Activated naive CD4-positive, alpha-beta T cell treated with anti-CD3 and anti-CD28 coated beads, Interleukin-2, amount 10 ng/mL, durations not matched to agents 7 days and 5 days (primary cell): ENCODE measurements around the gene CUTA.
"Not testable (repeated sequence)": the region's sequence is repeated elsewhere in the genome, so short reads cannot be mapped to it uniquely, and the experiment has no call there.

Experiments
- CTCF ChIA-PET: fragments of 350-600 bp; sonication (Branson Sonifier 250); formaldehyde crosslinking; loops from one replicate; lab custom pipeline; 2021; ENCODE audit warnings: antibody characterized with exemption; lab: Charles Lee
- DNase-seq: peaks from one replicate; pipeline ENCODE4 v3.0.0-alpha.2; 2020
- H3K27ac Mint-ChIP-seq: one replicate; pipeline ENCODE4 v1.8.0; 2021; ENCODE audit warnings: mild to moderate bottlenecking, moderate library complexity, mixed read lengths
- H3K27me3 Mint-ChIP-seq: one replicate; pipeline ENCODE4 v1.8.0; 2021; ENCODE audit warnings: mild to moderate bottlenecking, mixed read lengths
- H3K36me3 Mint-ChIP-seq: one replicate; pipeline ENCODE4 v1.8.0; 2021; ENCODE audit warnings: mixed read lengths
- H3K4me1 Mint-ChIP-seq: one replicate; pipeline ENCODE4 v1.8.0; 2021; ENCODE audit warnings: mixed read lengths
- H3K4me3 Mint-ChIP-seq: one replicate; pipeline ENCODE4 v1.8.0; 2021; ENCODE audit warnings: mild to moderate bottlenecking, moderate library complexity, mixed read lengths
- H3K9me3 Mint-ChIP-seq: one replicate; pipeline ENCODE4 v1.8.0; 2021; ENCODE audit warnings: mixed read lengths

CUTA gene

GRCh38 chr6:33391278-33391921, 26.5 kb downstream of the CUTA start, which contains the start of gene KIFC1:
KIFC1 (plus strand) TSS chr6:33391823; CDS start chr6:33391986, 163 bp downstream.
- Mint-ChIP-seq H3K27me3 (peaks cover 4% of the 10 kb centered on the region), H3K27ac (peak within 1 kb of the TSS; percentile 97), H3K36me3 (peaks cover 33% of the 10 kb centered on the region), H3K4me1 (peaks cover 50% of the 10 kb centered on the region), H3K4me3 (peak within 1 kb of the TSS; percentile 87), H3K9me3 (no peaks in the 10 kb centered on the region)
- peak; percentile 99 for DNase-seq
- CTCF ChIA-PET = interaction anchor here (0.7 to 2.0 kb wide), 14 partner anchors 9 to 309 kb away, joined by 3 to 10 read pairs (median 4); partner anchors contain the start of genes ZBTB22 and ZBTB9

DNA sequence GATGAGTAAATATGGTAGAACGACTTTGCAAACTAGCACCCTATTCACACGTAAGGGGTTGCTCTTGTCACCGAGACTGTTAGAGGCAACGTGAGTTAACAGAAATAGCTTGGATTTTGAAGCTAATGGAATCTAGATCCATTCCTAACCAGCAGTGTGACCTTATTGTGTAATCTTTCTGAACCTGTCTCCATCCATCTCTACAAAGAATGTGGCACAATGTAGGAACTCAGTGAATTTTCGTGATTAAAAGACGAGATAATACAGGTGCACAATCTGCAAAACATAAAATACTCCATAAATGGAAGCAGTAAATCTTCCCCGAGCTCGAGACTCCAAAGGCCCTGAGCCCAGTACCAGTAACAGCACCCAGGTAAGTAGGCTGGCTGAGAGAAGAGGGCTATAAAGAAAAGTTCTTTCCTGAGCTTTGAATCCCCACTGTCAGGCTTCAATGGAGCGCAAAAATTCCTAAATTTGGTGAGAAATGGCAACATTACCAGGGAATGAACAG, 27.1 kb downstream of the CUTA start:
- Mint-ChIP-seq H3K4me1 (peaks cover 47% of the 10 kb centered on the region), H3K27me3 (peaks cover 4% of the 10 kb centered on the region), H3K4me3 (peak overlapping the region; percentile 87), H3K9me3 (no peaks in the 10 kb centered on the region), H3K27ac (peak overlapping the region; percentile 97), H3K36me3 (peaks cover 29% of the 10 kb centered on the region)
- CTCF ChIA-PET = interaction anchor here (0.7 to 2.0 kb wide), 18 partner anchors 9 to 310 kb away, joined by 3 to 10 read pairs (median 4); partner anchors contain the start of genes ZBTB22 and ZBTB9
- DNase-seq = no peak

- peaks cover 4% of the 10 kb centered on the region for H3K27me3 Mint-ChIP-seq
- H3K9me3 Mint-ChIP-seq = no peaks in the 10 kb centered on the region
- no peak overlapping the region for H3K4me3 Mint-ChIP-seq
- H3K36me3 Mint-ChIP-seq = peaks cover 25% of the 10 kb centered on the region
- H3K27ac Mint-ChIP-seq = peak overlapping the region; percentile 97
- DNase-seq = no peak
- peaks cover 42% of the 10 kb centered on the region for H3K4me1 Mint-ChIP-seq
- CTCF ChIA-PET = interaction anchor here (0.8 to 2.0 kb wide), 15 partner anchors 11 to 310 kb away, joined by 3 to 10 read pairs (median 4); partner anchors contain the start of genes ZBTB22 and ZBTB9
Observed at GRCh38 chr6:33390173-33390572, 27.7 kb downstream of the CUTA start.

GRCh38 chr6:33384581-33385020, 33.3 kb downstream of the CUTA start:
- H3K9me3 Mint-ChIP-seq = no peaks in the 10 kb centered on the region
- H3K4me3 Mint-ChIP-seq = no peak overlapping the region
- DNase-seq = no peak
- H3K27ac Mint-ChIP-seq = no peak overlapping the region
- no peaks in the 10 kb centered on the region for H3K36me3 Mint-ChIP-seq
- peaks cover 3% of the 10 kb centered on the region for H3K4me1 Mint-ChIP-seq
- CTCF ChIA-PET = no interaction called here
- H3K27me3 Mint-ChIP-seq = peaks cover 36% of the 10 kb centered on the region

DNA sequence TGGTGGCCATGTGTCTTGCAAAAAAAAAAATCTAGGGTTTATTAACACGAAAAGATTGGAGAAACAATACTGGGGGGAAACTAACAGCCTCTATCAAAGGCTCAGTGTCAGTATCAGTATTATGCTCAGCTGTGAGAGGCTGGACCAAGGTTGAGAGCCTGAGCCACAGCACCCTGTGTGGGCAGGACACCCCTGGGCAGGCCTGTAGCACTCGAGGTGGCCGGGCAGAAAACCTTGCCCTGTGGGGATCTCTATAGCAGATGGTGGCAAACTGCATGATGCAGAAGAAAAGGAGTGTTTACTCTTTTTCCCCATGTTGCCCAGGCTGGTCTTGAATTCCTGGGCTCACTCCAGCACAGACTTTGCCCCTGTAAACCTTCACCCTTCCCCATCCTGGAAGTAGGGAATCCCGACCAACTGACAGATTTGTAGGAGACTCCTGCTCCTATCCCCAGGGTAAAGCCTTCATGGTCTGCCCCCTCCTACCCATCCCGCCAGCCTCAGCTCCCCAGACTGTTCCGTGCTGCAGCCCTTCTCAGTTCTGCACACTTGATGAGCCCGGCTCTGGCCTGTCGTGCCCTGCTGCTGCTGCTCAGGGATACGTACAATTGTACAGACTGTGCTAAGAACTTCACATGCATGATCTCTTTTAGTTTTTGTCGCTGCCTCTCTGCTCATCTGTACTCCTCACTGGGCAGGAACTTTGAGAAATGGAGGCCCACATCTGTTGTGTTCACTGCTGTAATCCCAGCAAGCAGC, 34.3 kb downstream of the CUTA start:
- H3K9me3 Mint-ChIP-seq = no peaks in the 10 kb centered on the region
- H3K27me3 Mint-ChIP-seq = peaks cover 41% of the 10 kb centered on the region
- H3K27ac Mint-ChIP-seq = no peak overlapping the region
- DNase-seq = no peak
- no peaks in the 10 kb centered on the region for H3K36me3 Mint-ChIP-seq
- CTCF ChIA-PET = no interaction called here
- H3K4me3 Mint-ChIP-seq = no peak overlapping the region
- peaks cover 3% of the 10 kb centered on the region for H3K4me1 Mint-ChIP-seq

- Mint-ChIP-seq H3K27me3 (peaks cover 49% of the 10 kb centered on the region), H3K4me3 (no peak overlapping the region), H3K36me3 (no peaks in the 10 kb centered on the region), H3K9me3 (no peaks in the 10 kb centered on the region), H3K27ac (no peak overlapping the region), H3K4me1 (peaks cover 9% of the 10 kb centered on the region)
- DNase-seq = no peak
- CTCF ChIA-PET = interaction anchor here (1.7 kb wide), 1 partner anchor 10 kb away, joined by 6 read pairs; no protein-coding TSS in a partner anchor
Observed at GRCh38 chr6:33380272-33380981, 37.5 kb downstream of the CUTA start.

DNA sequence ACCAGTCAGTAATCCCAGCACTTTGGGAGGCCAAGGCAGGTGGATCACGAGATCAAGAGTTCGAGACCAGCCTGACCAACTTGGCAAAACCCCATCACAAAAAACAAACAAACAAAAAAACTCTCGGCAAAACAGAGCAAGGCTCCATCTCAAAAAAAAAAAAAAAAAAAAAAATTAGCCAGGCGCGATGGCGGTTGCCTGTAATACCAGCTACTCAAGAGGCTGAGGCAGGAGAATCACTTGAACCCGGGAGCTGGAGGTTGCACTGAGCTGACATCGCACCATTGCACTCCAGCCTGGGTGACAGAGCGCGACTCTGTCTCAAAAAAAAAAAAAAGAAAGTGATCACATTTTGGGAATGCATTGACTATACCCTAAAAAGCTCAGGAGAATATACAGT, 38.7 kb downstream of the CUTA start:
- not testable (repeated sequence) for H3K4me3 Mint-ChIP-seq, H3K36me3 Mint-ChIP-seq, DNase-seq, H3K9me3 Mint-ChIP-seq, H3K27ac Mint-ChIP-seq
- H3K27me3 Mint-ChIP-seq = peaks cover 46% of the 10 kb centered on the region
- CTCF ChIA-PET = interaction anchor here (1.1 kb wide), 1 partner anchor 34 kb away, joined by 3 read pairs; no protein-coding TSS in a partner anchor
- H3K4me1 Mint-ChIP-seq = peaks cover 17% of the 10 kb centered on the region

DNA sequence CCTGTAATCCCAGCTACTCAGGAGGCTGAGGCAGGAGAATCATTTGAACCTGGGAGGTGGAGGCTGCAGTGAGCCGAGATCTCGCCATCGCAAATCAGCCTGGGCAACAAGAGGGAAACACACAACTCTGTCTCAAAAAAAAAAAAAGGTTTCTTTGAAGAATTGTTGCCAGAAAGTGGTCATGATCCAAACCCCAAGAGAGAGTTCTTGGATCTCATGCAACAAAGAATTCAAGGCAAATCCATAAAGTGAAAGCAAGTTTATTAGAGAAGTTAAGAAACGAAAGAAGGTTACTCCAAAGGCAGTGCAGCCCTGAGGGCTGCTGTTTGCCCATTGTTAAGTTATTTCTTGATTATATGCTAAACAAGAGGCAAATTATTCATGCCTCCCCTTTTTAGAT, 40.7 kb downstream of the CUTA start:
- Mint-ChIP-seq H3K27me3 (peaks cover 26% of the 10 kb centered on the region), H3K36me3 (no peaks in the 10 kb centered on the region), H3K4me1 (peaks cover 22% of the 10 kb centered on the region), H3K9me3 (no peaks in the 10 kb centered on the region), H3K27ac (no peak overlapping the region), H3K4me3 (no peak overlapping the region)
- CTCF ChIA-PET = no interaction called here
- no peak for DNase-seq

DNA sequence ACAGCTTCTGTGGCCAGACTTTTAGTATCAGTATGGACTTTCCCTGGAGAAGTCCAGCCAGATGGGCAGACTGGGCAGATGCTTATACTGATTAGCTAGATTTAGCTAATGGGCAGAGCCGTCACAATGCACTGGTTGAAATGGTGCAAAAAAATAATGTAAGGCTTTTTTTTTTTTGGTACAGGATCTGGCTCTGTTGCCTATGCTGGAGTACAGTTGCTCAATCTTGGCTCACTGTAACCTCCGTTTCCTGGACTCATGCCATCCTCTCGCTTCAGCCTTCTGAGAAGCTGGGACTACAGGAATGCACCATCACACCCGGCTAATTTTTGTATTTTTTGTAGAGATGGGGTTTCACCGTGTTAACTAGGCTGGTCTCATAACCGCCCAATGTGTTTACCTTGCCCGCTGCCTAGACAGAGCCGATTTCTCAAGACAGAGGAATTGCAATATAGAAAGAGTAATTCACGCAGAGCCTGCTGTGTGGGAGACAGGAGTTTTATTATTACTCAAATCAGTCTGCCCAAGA, 42.7 kb downstream of the CUTA start:
- DNase-seq = no peak
- peaks cover 15% of the 10 kb centered on the region for H3K27me3 Mint-ChIP-seq
- H3K4me1 Mint-ChIP-seq = peaks cover 22% of the 10 kb centered on the region
- CTCF ChIA-PET = interaction anchor here (0.6 to 1.5 kb wide), 3 partner anchors 16 to 52 kb away, joined by 3 to 6 read pairs (median 3); no protein-coding TSS in a partner anchor
- no peak overlapping the region for H3K27ac Mint-ChIP-seq
- H3K4me3 Mint-ChIP-seq = no peak overlapping the region
- H3K9me3 Mint-ChIP-seq = no peaks in the 10 kb centered on the region
- H3K36me3 Mint-ChIP-seq = no peaks in the 10 kb centered on the region

DNA sequence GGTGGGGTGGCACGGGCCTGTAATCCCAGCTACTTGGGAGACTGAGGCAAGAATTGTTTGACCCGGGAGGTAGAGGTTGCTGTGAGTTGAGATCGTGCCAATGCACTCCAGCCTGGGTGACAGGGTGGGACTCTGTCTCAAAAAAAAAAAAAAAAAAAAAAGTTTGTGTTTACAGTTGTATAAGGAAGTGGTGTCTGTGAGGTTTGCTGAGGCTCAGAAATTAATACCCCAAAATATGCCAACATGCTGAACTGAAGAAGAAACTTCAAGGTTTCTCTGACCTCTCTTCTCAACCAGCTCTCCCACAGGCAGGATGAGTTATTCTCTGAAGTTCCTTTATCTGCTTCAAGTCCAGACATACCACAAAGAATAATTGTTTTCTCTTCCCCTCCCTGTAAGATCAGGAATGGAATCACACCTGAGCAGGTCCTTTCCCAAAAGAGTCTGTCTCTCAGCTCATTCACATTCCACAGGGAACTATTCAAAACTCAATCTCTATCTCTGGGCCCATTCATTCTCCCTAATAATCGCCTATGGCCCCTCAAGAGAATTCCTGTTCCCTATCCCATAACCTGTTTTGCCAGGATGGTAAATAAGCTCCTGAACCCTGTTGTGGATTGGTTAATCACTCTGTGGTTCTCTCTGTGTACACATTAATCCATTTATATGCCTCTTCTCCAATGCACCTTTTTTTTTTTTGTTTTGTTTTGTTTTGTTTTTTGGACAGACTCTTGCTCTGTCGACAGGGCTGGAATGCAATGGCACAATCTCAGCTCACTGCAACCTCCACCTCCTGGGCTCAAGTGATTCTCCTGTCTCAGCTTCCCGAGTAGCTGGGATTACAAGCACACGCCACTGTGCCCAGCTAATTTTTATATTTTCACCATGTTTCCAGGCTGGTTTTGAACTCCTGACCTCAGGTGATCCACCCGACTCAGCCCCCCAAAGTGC, 43.7 kb downstream of the CUTA start:
- no peak for DNase-seq
- Mint-ChIP-seq H3K4me3 (no peak overlapping the region), H3K4me1 (peaks cover 22% of the 10 kb centered on the region), H3K27me3 (peaks cover 13% of the 10 kb centered on the region), H3K36me3 (no peaks in the 10 kb centered on the region), H3K9me3 (no peaks in the 10 kb centered on the region), H3K27ac (no peak overlapping the region)
- CTCF ChIA-PET = interaction anchor here (0.6 to 1.5 kb wide), 3 partner anchors 17 to 53 kb away, joined by 3 to 6 read pairs (median 3); no protein-coding TSS in a partner anchor

GRCh38 chr6:33372526-33373123, 45.3 kb downstream of the CUTA start:
- no peaks in the 10 kb centered on the region for H3K36me3 Mint-ChIP-seq
- no peak overlapping the region for H3K4me3 Mint-ChIP-seq
- CTCF ChIA-PET = no interaction called here
- H3K9me3 Mint-ChIP-seq = no peaks in the 10 kb centered on the region
- peaks cover 22% of the 10 kb centered on the region for H3K4me1 Mint-ChIP-seq
- H3K27ac Mint-ChIP-seq = no peak overlapping the region
- no peak for DNase-seq
- H3K27me3 Mint-ChIP-seq = peaks cover 11% of the 10 kb centered on the region

- H3K36me3 Mint-ChIP-seq, DNase-seq, H3K27me3 Mint-ChIP-seq, H3K9me3 Mint-ChIP-seq, H3K27ac Mint-ChIP-seq, H3K4me3 Mint-ChIP-seq, CTCF ChIA-PET: not testable (repeated sequence)
- H3K4me1 Mint-ChIP-seq = peaks cover 22% of the 10 kb centered on the region
Observed at GRCh38 chr6:33371901-33372300, 46.0 kb downstream of the CUTA start.
